IMR-90 (cell line): ENCODE measurements around the gene KIAA0040. TPM values are rescaled to one million over a fixed set of nuclear protein-coding genes. Genes with fewer than 3 reads are reported as not detected.

Experiments
- ATAC-seq: fragments of 200-7000 bp; cut with Tn5 transposase; 2 replicates; pipeline ENCODE4 v1.9.1; 2020; ENCODE audit warnings: low read depth, mild to moderate bottlenecking, moderate library complexity
- BruUV-seq: library from RNA; stranded (reverse); fragments of 400-500 nt; replicated peaks from 2 replicates; lab custom pipeline; 2021; lab: Mats Ljungman, UMichigan
- CTCF ChIA-PET: fragments of 300-600 bp; formaldehyde crosslinking; extraction: SDS; loops from one replicate; lab custom pipeline; 2021; ENCODE audit warnings: antibody characterized with exemption; lab: Yijun Ruan, JAX
- POLR2A ChIA-PET: fragments of 300-600 bp; sonication (Branson Sonifier 250); formaldehyde crosslinking; loops from one replicate; lab custom pipeline; 2022; ENCODE audit warnings: antibody characterized with exemption; ENCODE audit not compliant: unreplicated experiment; lab: Charles Lee
- DNase-seq: peaks from one replicate; pipeline ENCODE4 v3.0.0; 2013
- H2AFZ ChIP-seq: replicated peaks from 2 replicates; pipeline ENCODE3; 2013; ENCODE audit warnings: low read length, mild to moderate bottlenecking; ENCODE audit not compliant: poor library complexity
- H2AK5ac ChIP-seq: 2 replicates; pipeline ENCODE4 v1.6.1; 2013; ENCODE audit warnings: low read depth, low read length, inconsistent platforms
- H2AK9ac ChIP-seq: replicated peaks from 2 replicates; pipeline ENCODE3; 2013; ENCODE audit warnings: mild to moderate bottlenecking, low read depth, low read length, moderate library complexity; ENCODE audit not compliant: poor library complexity
- H2BK120ac ChIP-seq: 2 replicates; pipeline ENCODE4 v1.6.1; 2013; ENCODE audit warnings: low read depth, low read length, inconsistent platforms
- H2BK15ac ChIP-seq: 3 replicates; pipeline ENCODE4 v1.6.1; 2013; ENCODE audit warnings: low read depth, low read length, inconsistent platforms
- H2BK20ac ChIP-seq: 2 replicates; pipeline ENCODE4 v1.6.1; 2013; ENCODE audit warnings: low read depth, mild to moderate bottlenecking, inconsistent platforms, low read length, moderate library complexity
- H2BK5ac ChIP-seq: 2 replicates; pipeline ENCODE4 v1.6.1; 2013; ENCODE audit warnings: mild to moderate bottlenecking, low read depth, low read length, inconsistent platforms; ENCODE audit not compliant: poor library complexity, severe bottlenecking
- H3K14ac ChIP-seq: replicated peaks from 2 replicates; pipeline ENCODE4 v1.6.1; 2013; ENCODE audit warnings: low read depth, low read length, inconsistent platforms
- H3K18ac ChIP-seq: 2 replicates; pipeline ENCODE4 v1.6.1; 2013; ENCODE audit warnings: low read depth, low read length, control low read depth
- H3K23ac ChIP-seq: 2 replicates; pipeline ENCODE4 v1.6.1; 2013; ENCODE audit warnings: low read depth, low read length, inconsistent platforms
- H3K27ac ChIP-seq: 2 replicates; pipeline ENCODE4 v1.5.1; 2013; ENCODE audit warnings: mild to moderate bottlenecking, control low read depth, low read length; ENCODE audit not compliant: insufficient read depth
- H3K27me3 ChIP-seq: 2 replicates; pipeline ENCODE4 v1.6.1; 2013; ENCODE audit warnings: low read length; ENCODE audit not compliant: control insufficient read depth, insufficient read depth
- H3K36me3 ChIP-seq: 2 replicates; pipeline ENCODE4 v1.6.1; 2013; ENCODE audit warnings: low read length, mixed read lengths; ENCODE audit not compliant: control insufficient read depth, insufficient read depth
- H3K4ac ChIP-seq: 2 replicates; pipeline ENCODE4 v1.6.1; 2013; ENCODE audit warnings: low read depth, low read length, inconsistent platforms
- H3K4me1 ChIP-seq: 2 replicates; pipeline ENCODE4 v1.6.1; 2013; ENCODE audit warnings: low read length, mixed read lengths; ENCODE audit not compliant: control insufficient read depth, insufficient read depth
- H3K4me2 ChIP-seq: 2 replicates; pipeline ENCODE4 v1.6.1; 2013; ENCODE audit warnings: low read depth, mild to moderate bottlenecking, control low read depth, low read length, moderate library complexity
- H3K4me3 ChIP-seq: 2 replicates; pipeline ENCODE4 v1.5.1; 2013; ENCODE audit warnings: low read depth, mild to moderate bottlenecking, control low read depth, low read length, moderate library complexity; ENCODE audit not compliant: insufficient read depth
- H3K56ac ChIP-seq: 2 replicates; pipeline ENCODE4 v1.6.1; 2013; ENCODE audit warnings: low read length, inconsistent platforms; ENCODE audit not compliant: insufficient read depth; ENCODE audit errors: extremely low read depth
- H3K79me1 ChIP-seq, 2 experiments: 2 replicates each; pipeline ENCODE4 v1.6.1; 2013; ENCODE audit warnings: low read length in 2 of 2, inconsistent platforms in 1 of 2, low read depth in 1 of 2
- H3K9ac ChIP-seq: 2 replicates; pipeline ENCODE4 v1.6.1; 2013; ENCODE audit warnings: low read depth, low read length, control low read depth
- H3K9me1 ChIP-seq: 2 replicates; pipeline ENCODE4 v1.6.1; 2013; ENCODE audit warnings: low read length, inconsistent platforms; ENCODE audit not compliant: insufficient read depth
- H3K9me3 ChIP-seq: 2 replicates; pipeline ENCODE4 v1.6.1; 2013; ENCODE audit warnings: low read length; ENCODE audit not compliant: control insufficient read depth, insufficient read depth
- H4K20me1 ChIP-seq: 2 replicates; pipeline ENCODE4 v1.6.1; 2013; ENCODE audit warnings: low read length, inconsistent platforms; ENCODE audit not compliant: insufficient read depth
- H4K5ac ChIP-seq: 2 replicates; pipeline ENCODE4 v1.6.1; 2013; ENCODE audit warnings: mild to moderate bottlenecking, low read depth, low read length, control low read depth
- H4K8ac ChIP-seq, 2 experiments: 2 replicates each; pipeline ENCODE4 v1.6.1; 2013; ENCODE audit warnings: low read depth in 2 of 2, low read length in 2 of 2, control low read depth in 1 of 2, inconsistent platforms in 1 of 2
- H4K91ac ChIP-seq: 2 replicates; pipeline ENCODE4 v1.6.1; 2013; ENCODE audit warnings: low read depth, low read length, inconsistent platforms; ENCODE audit not compliant: insufficient read depth
- CHD1 ChIP-seq: IDR thresholded peaks from 2 replicates; pipeline ENCODE4 v1.6.1; 2012; ENCODE audit warnings: low read depth, low read length, improper control_type of control experiment
- MAFK ChIP-seq: IDR thresholded peaks from 2 replicates; pipeline ENCODE4 v1.6.1; 2012; ENCODE audit warnings: low read depth, low read length, improper control_type of control experiment
- NFE2L2 ChIP-seq: fragments of 150-350 bp; IDR thresholded peaks from 2 replicates; pipeline ENCODE4 v1.6.1; 2016; ENCODE audit warnings: low read depth, mild to moderate bottlenecking, low read length
- POLR2A ChIP-seq: IDR thresholded peaks from 2 replicates; pipeline ENCODE4 v1.6.1; 2012; ENCODE audit warnings: mild to moderate bottlenecking, low read depth, low read length
- WGBS, 2 experiments: methylation state at CpG; one replicate each; pipeline versions ENCODE4 v1.1.5 to v1.1.7; 2013; ENCODE audit warnings: missing lambda C conversion rate in 2 of 2; ENCODE audit not compliant: insufficient read length in 1 of 2; ENCODE audit errors: extremely low coverage in 2 of 2; 5-methylcytosine and 5-hydroxymethylcytosine counted together
- dilution Hi-C: fragments of 300-500 bp; cut with HindIII; formaldehyde crosslinking; loops from one replicate; pipeline ENCODE4 v1.14.3; 2018; ENCODE audit warnings: low sequenced_read_pairs; ENCODE audit not compliant: unreplicated experiment
- in situ Hi-C: fragments of 300-500 bp; cut with MboI; formaldehyde crosslinking; loops from 3 replicates; pipeline ENCODE4 v1.14.3; 2019; ENCODE audit warnings: low sequenced_read_pairs, inconsistent platforms, mixed read lengths
- intact Hi-C: fragments of 100-400 bp; cut with micrococcal nuclease; formaldehyde crosslinking; loops from 2 replicates; pipeline ENCODE4 v1.10.0; 2022
- polyA plus RNA-seq, 3 experiments: library from polyadenylated mRNA; depleted of rRNA; stranded (reverse); fragments of >200 nt; gene quantifications; 2 replicates each; pipeline ENCODE4 v1.2.3, GENCODE V29; 2012; ENCODE audit warnings: low replicate concordance in 1 of 3
- total RNA-seq: library from RNA; depleted of rRNA; stranded (reverse); fragments of >200 nt; gene quantifications from 2 replicates; pipeline ENCODE4 v1.2.3, GENCODE V29; 2012

Gene KIAA0040
- total and polyA plus RNA-seq, 2 of the 4 experiments (the other 2 are of a cell fraction), result 0.05 to 0.18 TPM

- Histone ChIP-seq H3K79me1 (no peaks in the 10 kb centered on the region), H3K9ac (no peak overlapping the region), H3K9me3 (no peaks in the 10 kb centered on the region), H4K5ac (no peak overlapping the region), H3K27me3 (peaks cover 3% of the 10 kb centered on the region; the same call in 1 of the 2 replicates), H3K27ac (no peak overlapping the region), H3K23ac (no peak overlapping the region), H2BK120ac (no peak overlapping the region), H2AFZ (no peak overlapping the region), H3K4me2 (no peak overlapping the region), H2BK5ac (no peak overlapping the region), H3K36me3 (no peaks in the 10 kb centered on the region), H3K4ac (no peak overlapping the region), H3K56ac (no peak overlapping the region), H2AK9ac (no peak overlapping the region), H4K8ac (no peak overlapping the region), H4K20me1 (no peaks in the 10 kb centered on the region), H2BK20ac (no peak overlapping the region), H3K4me3 (no peak overlapping the region), H4K91ac (no peak overlapping the region), H3K14ac (no peak overlapping the region), H2BK15ac (no peak overlapping the region), H3K18ac (no peak overlapping the region), H3K9me1 (no peaks in the 10 kb centered on the region), H2AK5ac (no peak overlapping the region), H3K4me1 (no peaks in the 10 kb centered on the region)
- no TSS peak for BruUV-seq
- no CpG with 5 or more reads among the region's 5 CpGs for WGBS, 2 experiments
- dilution Hi-C loops (no loop called here), intact Hi-C loops (loop anchor here (10.0 kb wide), 1 partner anchor 729 kb away; no protein-coding TSS in a partner anchor), in situ Hi-C loops (loop anchor here (5.0 to 25.0 kb wide), 2 partner anchors 166 to 1706 kb away; no protein-coding TSS in a partner anchor)
- ChIA-PET POLR2A (no interaction called here), CTCF (interaction anchor here (0.5 to 3.0 kb wide), 5 partner anchors 9 to 1724 kb away, joined by 3 to 18 read pairs (median 5); no protein-coding TSS in a partner anchor)
- ATAC-seq (no peak), DNase-seq (no peak)
- TF ChIP-seq MAFK (no peak), NFE2L2 (no peak), CHD1 (no peak), POLR2A (no peak)
These were observed 36.6 kb downstream of the KIAA0040 start for GRCh38 chr1:175155936-175156335.
